Activated B cell treated with CpG ODN at 0.5 μM for 24 hours (primary cell): ENCODE data around the gene TRERF1. TPM values are rescaled to one million over a fixed set of nuclear protein-coding genes. Genes with fewer than 3 reads are reported as not detected.

ENCODE experiments used
- ATAC-seq: fragments of 200-7000 bp; cut with Tn5 transposase; one replicate; pipeline ENCODE4 v1.10.0; 2021; ENCODE audit warnings: low read depth, mild to moderate bottlenecking, moderate library complexity
- CTCF ChIA-PET: fragments of 350-600 bp; sonication (Branson Sonifier 250); formaldehyde crosslinking; loops from one replicate; lab custom pipeline; 2021; ENCODE audit warnings: antibody characterized with exemption; lab: Charles Lee
- POLR2A ChIA-PET: fragments of 350-600 bp; sonication (Branson Sonifier 250); formaldehyde crosslinking; loops from one replicate; lab custom pipeline; 2021; ENCODE audit warnings: antibody characterized with exemption; lab: Charles Lee
- DNase-seq: peaks from one replicate; pipeline ENCODE4 v3.0.0; 2022
- H3K27ac Mint-ChIP-seq: one replicate; pipeline ENCODE4 v1.8.0; 2020; ENCODE audit warnings: mixed read lengths
- H3K27me3 Mint-ChIP-seq: one replicate; pipeline ENCODE4 v1.8.0; 2021; ENCODE audit warnings: mixed read lengths
- H3K36me3 Mint-ChIP-seq: one replicate; pipeline ENCODE4 v1.8.0; 2021; ENCODE audit warnings: low read depth, mixed read lengths
- H3K4me1 Mint-ChIP-seq: one replicate; pipeline ENCODE4 v1.8.0; 2021; ENCODE audit warnings: mixed read lengths
- H3K4me3 Mint-ChIP-seq: one replicate; pipeline ENCODE4 v1.8.0; 2020; ENCODE audit warnings: mild to moderate bottlenecking, mixed read lengths
- H3K9me3 Mint-ChIP-seq: one replicate; pipeline ENCODE4 v1.8.0; 2020; ENCODE audit warnings: mixed read lengths
- CTCF ChIP-seq: fragments of 200-600 bp; IDR thresholded peaks from one replicate; pipeline ENCODE4 v1.8.0; 2022; ENCODE audit warnings: antibody characterized with exemption, mild to moderate bottlenecking
- intact Hi-C: fragments of 100-400 bp; cut with micrococcal nuclease; formaldehyde crosslinking; loops from one replicate; pipeline ENCODE4 v1.15.1; 2024
- total RNA-seq: library from RNA; stranded (reverse); gene quantifications from 2 replicates; pipeline ENCODE4 v1.2.3, GENCODE V29; 2022

The TRERF1 gene
- total RNA-seq, 1 donor from 2014 or later = 4.1 TPM

- Mint-ChIP-seq H3K9me3 (no peaks in the 10 kb centered on the region), H3K27ac (no peak overlapping the region), H3K4me1 (no peaks in the 10 kb centered on the region), H3K36me3 (peaks cover 2% of the 10 kb centered on the region), H3K4me3 (no peak overlapping the region), H3K27me3 (peaks cover 2% of the 10 kb centered on the region)
- POLR2A ChIA-PET = no interaction called here
- CTCF ChIA-PET = no interaction called here
- TF ChIP-seq CTCF = no peak
- no peak for ATAC-seq
- no peak for DNase-seq
- intact Hi-C loops = no loop called here
These were observed 266.1 kb downstream of the TRERF1 start for GRCh38 chr6:42185597-42185996.

- ATAC-seq = no peak
- no peak for DNase-seq
- no peaks in the 10 kb centered on the region for H3K36me3 Mint-ChIP-seq
- ChIA-PET CTCF (no interaction called here), POLR2A (no interaction called here)
- H3K27me3 Mint-ChIP-seq = peaks cover 2% of the 10 kb centered on the region
- H3K4me1 Mint-ChIP-seq = no peaks in the 10 kb centered on the region
- H3K27ac Mint-ChIP-seq = no peak overlapping the region
- H3K9me3 Mint-ChIP-seq = no peaks in the 10 kb centered on the region
- intact Hi-C loops = no loop called here
- H3K4me3 Mint-ChIP-seq = no peak overlapping the region
- no peak for TF ChIP-seq CTCF
These were observed 267.3 kb downstream of the TRERF1 start for GRCh38 chr6:42184475-42184874.

- intact Hi-C loops = no loop called here
- ChIA-PET POLR2A (no interaction called here), CTCF (no interaction called here)
- Mint-ChIP-seq H3K36me3 (no peaks in the 10 kb centered on the region), H3K27me3 (peaks cover 2% of the 10 kb centered on the region), H3K27ac (no peak overlapping the region), H3K9me3 (no peaks in the 10 kb centered on the region), H3K4me1 (peaks cover 5% of the 10 kb centered on the region), H3K4me3 (no peak overlapping the region)
- no peak for ATAC-seq
- no peak for DNase-seq
- TF ChIP-seq CTCF = no peak
These were observed 269.6 kb downstream of the TRERF1 start for GRCh38 chr6:42182101-42182500.

GRCh38 chr6:42179945-42180313, 271.8 kb downstream of the TRERF1 start:
- TF ChIP-seq CTCF = no peak
- DNase-seq (no peak), ATAC-seq (no peak)
- peaks cover 5% of the 10 kb centered on the region for H3K4me1 Mint-ChIP-seq
- ChIA-PET CTCF (no interaction called here), POLR2A (no interaction called here)
- no peak overlapping the region for H3K4me3 Mint-ChIP-seq
- peaks cover 2% of the 10 kb centered on the region for H3K27me3 Mint-ChIP-seq
- H3K9me3 Mint-ChIP-seq = no peaks in the 10 kb centered on the region
- H3K36me3 Mint-ChIP-seq = no peaks in the 10 kb centered on the region
- no peak overlapping the region for H3K27ac Mint-ChIP-seq
- intact Hi-C loops = no loop called here

- POLR2A ChIA-PET = no interaction called here
- no peaks in the 10 kb centered on the region for H3K9me3 Mint-ChIP-seq
These were observed 272.3 kb downstream of the TRERF1 start for GRCh38 chr6:42179261-42179944.

More at GRCh38 chr6:42179261-42179944, 272.3 kb downstream of the TRERF1 start:
- DNase-seq = no peak
- CTCF ChIA-PET = no interaction called here
- no peaks in the 10 kb centered on the region for H3K36me3 Mint-ChIP-seq
- no peak for TF ChIP-seq CTCF
- no peak overlapping the region for H3K27ac Mint-ChIP-seq
- intact Hi-C loops = no loop called here
- no peak overlapping the region for H3K4me3 Mint-ChIP-seq
- peaks cover 5% of the 10 kb centered on the region for H3K4me1 Mint-ChIP-seq
- H3K27me3 Mint-ChIP-seq = peaks cover 2% of the 10 kb centered on the region
- no peak for ATAC-seq
